ENCODE results near the gene RMP24.
"Not testable (repeated sequence)": the region's sequence is repeated elsewhere in the genome, so short reads cannot be mapped to it uniquely, and the experiment has no call there.

RMP24 gene

GRCh38 chr18:35983818-35984217 is 11.3 kb downstream of the RMP24 start:
- no peak overlapping the region for H3K4me3 ChIP-seq
- H3K9me3 ChIP-seq (replicated peaks), result no peaks in the 10 kb centered on the region
- H3K4me1 ChIP-seq, result no peaks in the 10 kb centered on the region
- no peak overlapping the region for H3K27ac ChIP-seq
- no peaks in the 10 kb centered on the region for H3K27me3 ChIP-seq
- peaks cover 8% of the 10 kb centered on the region for H3K36me3 ChIP-seq
- DNase-seq, result no peak

DNA sequence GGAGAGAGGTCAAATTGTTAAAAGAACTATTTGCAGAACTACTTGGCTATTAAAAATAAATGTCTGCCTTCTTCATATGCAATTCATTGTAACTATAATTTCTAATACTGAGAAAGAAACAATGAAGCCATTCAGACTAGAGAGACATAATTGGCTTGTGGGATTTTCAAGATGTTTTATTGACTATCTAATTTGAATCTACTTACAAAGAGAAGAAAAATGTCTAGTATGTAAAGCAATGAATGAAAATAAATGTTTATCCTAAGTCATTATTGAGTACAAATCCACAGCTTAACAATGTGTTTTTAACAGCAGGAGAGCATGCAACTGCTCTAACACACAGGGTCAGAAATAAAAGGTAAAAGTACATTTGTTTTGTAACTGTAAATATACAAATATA is 19.2 kb downstream of the RMP24 start:
- no peak overlapping the region for H3K4me3 ChIP-seq
- H3K36me3 ChIP-seq, result no peaks in the 10 kb centered on the region
- DNase-seq, result no peak
- H3K27me3 ChIP-seq, result no peaks in the 10 kb centered on the region
- H3K27ac ChIP-seq, result no peak overlapping the region
- H3K4me1 ChIP-seq, result no peaks in the 10 kb centered on the region
- no peaks in the 10 kb centered on the region for H3K9me3 ChIP-seq (replicated peaks)

- Histone ChIP-seq H3K4me1 (no peaks in the 10 kb centered on the region), H3K27me3 (no peaks in the 10 kb centered on the region), H3K36me3 (no peaks in the 10 kb centered on the region), H3K4me3 (no peak overlapping the region), H3K27ac (no peak overlapping the region), H3K9me3 (replicated peaks) (no peaks in the 10 kb centered on the region)
- no peak for DNase-seq
Observed at GRCh38 chr18:35993013-35993412, 20.5 kb downstream of the RMP24 start.

GRCh38 chr18:35998967-35999366 is 26.5 kb downstream of the RMP24 start:
- Histone ChIP-seq H3K27ac (no peak overlapping the region), H3K9me3 (replicated peaks) (no peaks in the 10 kb centered on the region), H3K36me3 (no peaks in the 10 kb centered on the region), H3K4me1 (no peaks in the 10 kb centered on the region), H3K4me3 (no peak overlapping the region), H3K27me3 (no peaks in the 10 kb centered on the region)
- DNase-seq, result no peak

DNA sequence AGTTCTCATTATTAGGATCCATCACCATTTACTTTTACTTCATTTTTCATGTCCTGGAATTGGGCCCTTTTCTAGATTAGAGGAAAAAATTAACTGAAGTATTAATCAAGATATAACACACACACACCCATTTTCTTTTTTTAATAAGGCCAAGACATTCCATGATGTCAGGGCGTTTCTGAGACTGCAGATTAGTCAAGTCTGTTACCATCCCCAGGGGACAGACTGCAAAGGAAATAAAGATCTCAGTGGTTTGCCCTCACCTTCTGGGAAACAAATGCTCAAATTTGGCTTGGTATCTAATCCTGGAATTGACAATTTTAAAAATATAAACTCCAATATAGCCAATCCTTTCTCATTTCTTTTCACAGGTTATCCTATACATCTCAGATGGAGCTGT is 27.4 kb downstream of the RMP24 start:
- H3K9me3 ChIP-seq (replicated peaks), result no peaks in the 10 kb centered on the region
- no peaks in the 10 kb centered on the region for H3K27me3 ChIP-seq
- no peak overlapping the region for H3K4me3 ChIP-seq
- no peak for DNase-seq
- H3K4me1 ChIP-seq, result no peaks in the 10 kb centered on the region
- H3K27ac ChIP-seq, result no peak overlapping the region
- no peaks in the 10 kb centered on the region for H3K36me3 ChIP-seq

- no peak for DNase-seq
- H3K27me3 ChIP-seq, result no peaks in the 10 kb centered on the region
- H3K36me3 ChIP-seq, result no peaks in the 10 kb centered on the region
- H3K9me3 ChIP-seq (replicated peaks), result no peaks in the 10 kb centered on the region
- H3K27ac ChIP-seq, result no peak overlapping the region
- no peaks in the 10 kb centered on the region for H3K4me1 ChIP-seq
- H3K4me3 ChIP-seq, result no peak overlapping the region
Observed at GRCh38 chr18:36006997-36007396, 34.5 kb downstream of the RMP24 start.

DNA sequence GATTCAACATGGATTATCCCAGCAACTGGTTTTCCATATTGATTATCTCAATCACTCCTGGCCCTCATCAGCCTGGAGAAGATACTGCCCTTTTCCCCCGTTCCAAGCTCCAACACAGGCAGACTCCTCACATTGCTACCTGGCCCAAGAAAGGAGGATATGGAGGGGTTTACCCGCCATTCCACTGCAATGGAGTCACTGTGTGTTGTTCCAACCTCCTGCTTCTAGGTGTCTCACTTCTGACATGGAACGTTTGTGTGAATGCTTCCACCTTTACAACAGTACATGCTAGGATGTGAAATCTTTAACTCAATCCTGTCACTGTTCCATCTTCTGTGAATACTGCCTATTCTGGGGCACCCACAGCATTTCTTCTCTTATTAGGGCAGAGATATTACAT is 36.7 kb downstream of the RMP24 start:
- Histone ChIP-seq H3K36me3 (no peaks in the 10 kb centered on the region), H3K4me3 (no peak overlapping the region), H3K27me3 (no peaks in the 10 kb centered on the region), H3K9me3 (replicated peaks) (no peaks in the 10 kb centered on the region), H3K27ac (no peak overlapping the region), H3K4me1 (no peaks in the 10 kb centered on the region)
- DNase-seq, result no peak

DNA sequence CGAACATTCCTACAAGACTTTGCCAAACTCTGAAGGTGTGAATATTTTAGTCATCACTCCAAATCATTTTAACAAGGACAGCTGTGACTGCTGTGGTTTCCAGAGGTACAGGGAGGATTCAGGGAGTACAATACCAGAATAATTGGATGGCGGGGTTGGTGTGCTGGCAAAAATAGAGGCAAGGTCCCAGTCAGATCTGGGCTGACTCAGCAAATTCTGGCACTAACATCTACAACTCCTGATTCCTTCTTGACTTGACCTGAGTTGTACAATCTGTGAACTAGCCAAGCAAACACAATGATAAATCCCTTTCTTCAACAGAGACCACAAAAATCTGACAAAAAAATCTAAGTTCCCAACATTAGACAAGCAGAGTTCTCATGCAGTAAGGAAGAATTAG is 40.4 kb downstream of the RMP24 start:
- Histone ChIP-seq H3K36me3 (no peaks in the 10 kb centered on the region), H3K4me1 (no peaks in the 10 kb centered on the region), H3K4me3 (no peak overlapping the region), H3K27ac (no peak overlapping the region), H3K9me3 (replicated peaks) (no peaks in the 10 kb centered on the region), H3K27me3 (no peaks in the 10 kb centered on the region)
- DNase-seq, result no peak

DNA sequence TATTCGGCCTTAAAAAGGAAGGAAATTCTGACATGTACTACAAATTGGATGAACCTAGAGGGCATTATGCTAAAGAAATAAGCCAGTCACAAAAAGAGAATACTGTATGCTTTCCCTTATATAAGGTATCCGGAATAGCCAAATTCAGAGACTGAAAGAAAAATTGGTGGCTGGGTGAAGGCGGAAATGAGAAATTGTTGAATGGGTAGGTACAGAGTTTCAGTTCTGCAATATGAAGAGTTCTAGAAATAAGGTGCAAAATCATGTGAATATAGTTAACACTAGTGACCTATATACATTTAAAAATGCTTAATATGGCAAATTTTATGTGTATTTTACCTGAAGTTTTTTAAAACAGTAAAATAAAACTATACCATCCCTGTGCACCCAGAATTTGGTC is 43.1 kb downstream of the RMP24 start:
- Histone ChIP-seq H3K36me3 (no peaks in the 10 kb centered on the region), H3K27me3 (no peaks in the 10 kb centered on the region), H3K9me3 (replicated peaks) (no peaks in the 10 kb centered on the region), H3K27ac (no peak overlapping the region), H3K4me3 (no peak overlapping the region), H3K4me1 (no peaks in the 10 kb centered on the region)
- DNase-seq, result no peak

- Histone ChIP-seq H3K4me3 (no peak overlapping the region), H3K27ac (no peak overlapping the region), H3K27me3 (no peaks in the 10 kb centered on the region), H3K36me3 (no peaks in the 10 kb centered on the region), H3K9me3 (replicated peaks) (no peaks in the 10 kb centered on the region), H3K4me1 (no peaks in the 10 kb centered on the region)
- DNase-seq, result no peak
Observed at GRCh38 chr18:36017232-36017631, 44.8 kb downstream of the RMP24 start.

- H3K9me3 ChIP-seq (replicated peaks), result no peaks in the 10 kb centered on the region
Observed at GRCh38 chr18:36020174-36020711, 47.8 kb downstream of the RMP24 start.

GRCh38 chr18:36023336-36023735 is 50.9 kb downstream of the RMP24 start:
- H3K4me1 ChIP-seq, result no peaks in the 10 kb centered on the region
- no peaks in the 10 kb centered on the region for H3K27me3 ChIP-seq
- H3K9me3 ChIP-seq (replicated peaks), result no peaks in the 10 kb centered on the region
- H3K27ac ChIP-seq, result no peak overlapping the region
- DNase-seq, result no peak
- H3K4me3 ChIP-seq, result no peak overlapping the region
- H3K36me3 ChIP-seq, result peaks cover 8% of the 10 kb centered on the region

More at GRCh38 chr18:36020174-36020711, 47.8 kb downstream of the RMP24 start:
- no peak overlapping the region for H3K27ac ChIP-seq
- H3K4me3 ChIP-seq, result no peak overlapping the region
- no peak for DNase-seq
- no peaks in the 10 kb centered on the region for H3K27me3 ChIP-seq
- H3K36me3 ChIP-seq, result peaks cover 4% of the 10 kb centered on the region; the same call in 1 of the 2 replicates
- H3K4me1 ChIP-seq, result no peaks in the 10 kb centered on the region

DNA sequence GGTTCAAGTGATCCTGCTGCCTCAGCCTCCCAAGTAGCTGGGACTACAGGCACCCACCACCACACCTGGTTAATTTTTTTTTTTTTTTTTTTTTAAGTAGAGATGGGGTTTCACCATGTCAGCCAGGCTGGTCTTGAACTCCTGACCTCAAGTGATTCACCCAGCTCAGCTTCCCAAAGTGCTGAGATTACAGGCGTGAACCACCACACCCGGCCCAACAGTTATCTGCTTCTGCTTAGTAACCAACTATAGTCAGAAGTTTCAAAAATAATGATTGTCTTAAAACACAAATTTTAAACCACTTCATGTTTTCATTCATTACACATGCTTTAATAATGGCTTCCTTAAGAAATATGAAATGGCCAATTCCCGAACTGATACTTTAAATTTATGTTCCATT is 51.8 kb downstream of the RMP24 start:
- not testable (repeated sequence) for H3K27me3 ChIP-seq; H3K36me3 ChIP-seq; H3K27ac ChIP-seq; DNase-seq; H3K4me3 ChIP-seq; H3K9me3 ChIP-seq (replicated peaks); H3K4me1 ChIP-seq

DNA sequence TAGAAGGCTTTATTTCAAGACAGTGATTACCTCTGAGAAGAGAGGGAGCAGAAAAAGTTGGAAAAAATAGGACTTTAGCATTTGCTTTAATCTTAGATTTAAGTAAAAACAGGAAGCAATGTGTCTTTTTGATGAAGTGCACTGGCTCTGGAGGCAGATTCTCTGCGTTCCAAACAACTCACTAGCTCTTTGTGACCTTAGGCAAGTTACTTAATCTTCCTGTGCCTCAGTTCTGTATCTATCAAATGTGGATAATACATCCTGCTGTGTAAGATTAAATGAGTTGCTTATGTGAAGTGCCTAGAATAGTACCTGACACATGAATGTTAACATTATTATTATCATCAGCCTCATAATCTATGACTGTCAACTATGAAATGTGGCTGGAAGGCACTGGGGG is 52.5 kb downstream of the RMP24 start:
- Histone ChIP-seq H3K27ac (no peak overlapping the region), H3K9me3 (replicated peaks) (no peaks in the 10 kb centered on the region), H3K4me3 (no peak overlapping the region), H3K27me3 (no peaks in the 10 kb centered on the region), H3K4me1 (no peaks in the 10 kb centered on the region), H3K36me3 (peaks cover 8% of the 10 kb centered on the region)
- DNase-seq, result no peak

DNA sequence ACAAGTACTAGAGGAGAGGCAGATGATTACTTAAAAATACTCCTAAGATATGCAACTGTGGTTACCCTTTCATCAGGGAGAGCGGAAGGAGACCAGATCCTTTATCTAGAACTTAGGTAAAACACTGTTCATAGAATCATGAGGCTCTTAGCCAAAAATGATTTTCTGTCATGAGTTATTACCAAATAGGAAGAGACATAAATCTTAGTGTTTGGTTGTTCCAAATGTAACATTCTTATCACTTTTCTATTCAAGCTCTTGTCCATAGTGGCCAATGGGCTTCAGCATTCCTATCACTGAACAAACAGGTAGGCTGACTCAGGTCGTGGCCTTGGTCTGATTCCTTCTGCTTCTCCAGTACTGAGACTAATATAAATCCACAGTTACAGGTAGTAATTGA is 56.4 kb downstream of the RMP24 start:
- H3K27ac ChIP-seq, result no peak overlapping the region
- no peak for DNase-seq
- no peak overlapping the region for H3K4me3 ChIP-seq
- peaks cover 12% of the 10 kb centered on the region for H3K36me3 ChIP-seq
- peaks cover 6% of the 10 kb centered on the region for H3K4me1 ChIP-seq
- H3K9me3 ChIP-seq (replicated peaks), result no peaks in the 10 kb centered on the region
- H3K27me3 ChIP-seq, result no peaks in the 10 kb centered on the region
